Measurements from ENCODE around the gene BCL11B. TPM values are rescaled to one million over a fixed set of nuclear protein-coding genes. Genes with fewer than 3 reads are reported as not detected.

BCL11B gene
- polyA plus RNA-seq, 3 donors from 2014 or later, result 0.75 to 3.1 (median 1.0) TPM

DNA sequence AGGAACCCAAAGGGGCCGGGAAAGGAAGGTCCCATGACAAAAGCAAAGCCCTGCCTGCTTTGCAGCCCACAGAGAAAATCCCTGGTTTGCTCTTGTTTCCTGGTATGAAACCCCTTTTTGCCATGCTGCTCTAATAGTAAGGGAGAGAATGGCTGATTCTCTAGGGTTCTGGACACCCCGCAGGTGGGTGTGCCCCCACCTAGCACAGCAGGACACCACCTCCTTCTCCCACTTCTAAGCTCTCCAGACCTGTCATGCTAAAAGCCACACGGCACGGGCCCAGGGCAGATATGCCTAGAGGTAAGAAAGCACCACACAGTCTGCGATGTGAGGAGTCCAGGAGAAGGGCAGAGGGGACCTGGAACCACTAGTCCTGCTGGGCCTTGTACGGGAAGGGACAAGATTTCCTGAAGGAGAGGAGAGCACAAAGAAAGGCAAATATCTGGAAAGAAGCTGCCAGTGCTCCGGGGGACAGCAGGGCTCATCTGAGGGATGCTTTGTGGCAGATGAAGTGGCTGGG is 113.3 kb downstream of the BCL11B start:
- Mint-ChIP-seq H3K36me3 (peaks cover 0 to 8% (median 5%) of the 10 kb centered on the region in 3 donors), H3K9me3 (no peaks in the 10 kb centered on the region), H3K27me3 (ENCODE audit: low read depth in 3 of 3) (peaks cover 0 to 8% (median 0%) of the 10 kb centered on the region in 3 donors), H3K27ac (no peak overlapping the region), H3K4me1 (peaks cover 0 to 2% of the 10 kb centered on the region in 2 donors), H3K4me3 (no peak overlapping the region)
- DNase-seq, result no peak

- H3K4me1 Mint-ChIP-seq, result peaks cover 0 to 2% of the 10 kb centered on the region in 2 donors
- no peak overlapping the region for H3K4me3 Mint-ChIP-seq
- no peak overlapping the region for H3K27ac Mint-ChIP-seq
- H3K27me3 Mint-ChIP-seq (ENCODE audit: low read depth in 3 of 3), result peaks cover 0 to 6% (median 0%) of the 10 kb centered on the region in 3 donors
- H3K9me3 Mint-ChIP-seq, result no peaks in the 10 kb centered on the region
- DNase-seq, result no peak
- peaks cover 0 to 5% (median 4%) of the 10 kb centered on the region in 3 donors for H3K36me3 Mint-ChIP-seq
Measured at GRCh38 chr14:99158150-99158549, 113.8 kb downstream of the BCL11B start.

- no peaks in the 10 kb centered on the region for H3K9me3 Mint-ChIP-seq
- no peak overlapping the region for H3K27ac Mint-ChIP-seq
- H3K4me3 Mint-ChIP-seq, result no peak overlapping the region
- DNase-seq, result no peak
- peaks cover 0 to 2% of the 10 kb centered on the region in 2 donors for H3K4me1 Mint-ChIP-seq
- peaks cover 0 to 6% (median 0%) of the 10 kb centered on the region in 3 donors for H3K27me3 Mint-ChIP-seq (ENCODE audit: low read depth in 3 of 3)
- peaks cover 0 to 5% (median 3%) of the 10 kb centered on the region in 3 donors for H3K36me3 Mint-ChIP-seq
Measured at GRCh38 chr14:99157676-99158075, 114.3 kb downstream of the BCL11B start.

GRCh38 chr14:99157246-99157645 is 114.8 kb downstream of the BCL11B start:
- Mint-ChIP-seq H3K27ac (no peak overlapping the region), H3K36me3 (peaks cover 0 to 5% (median 3%) of the 10 kb centered on the region in 3 donors), H3K27me3 (ENCODE audit: low read depth in 3 of 3) (peaks cover 0 to 6% (median 0%) of the 10 kb centered on the region in 3 donors)

DNA sequence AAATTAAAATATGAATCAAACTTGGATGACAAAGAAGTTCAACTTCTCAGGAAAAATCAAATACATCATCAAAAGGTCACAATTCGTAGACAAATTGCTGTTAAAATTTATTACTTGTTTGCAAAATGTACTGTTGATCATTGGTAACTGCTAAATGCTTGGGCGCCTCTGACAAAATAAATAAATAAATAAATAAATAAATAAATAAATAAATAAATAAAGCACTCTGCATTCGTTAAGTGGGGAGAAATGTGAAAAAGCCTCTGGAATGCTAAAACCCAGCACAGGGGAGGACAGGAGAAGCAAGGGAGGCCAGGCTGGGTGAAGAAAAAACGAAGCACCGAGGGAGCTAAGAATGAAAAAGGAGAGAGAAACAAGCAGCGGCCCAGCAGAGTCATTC is 115.2 kb downstream of the BCL11B start:
- peaks cover 0 to 4% (median 0%) of the 10 kb centered on the region in 3 donors for H3K27me3 Mint-ChIP-seq (ENCODE audit: low read depth in 3 of 3)
- no peak overlapping the region for H3K27ac Mint-ChIP-seq
- no peaks in the 10 kb centered on the region for H3K9me3 Mint-ChIP-seq
- no peak for DNase-seq
- H3K4me3 Mint-ChIP-seq, result no peak overlapping the region
- peaks cover 0 to 5% (median 3%) of the 10 kb centered on the region in 3 donors for H3K36me3 Mint-ChIP-seq
- peaks cover 0 to 2% of the 10 kb centered on the region in 2 donors for H3K4me1 Mint-ChIP-seq

More at GRCh38 chr14:99157246-99157645, 114.8 kb downstream of the BCL11B start:
- Mint-ChIP-seq H3K4me1 (peaks cover 0 to 2% of the 10 kb centered on the region in 2 donors), H3K4me3 (no peak overlapping the region), H3K9me3 (no peaks in the 10 kb centered on the region)
- DNase-seq, result no peak

GRCh38 chr14:99156090-99156425 is 115.9 kb downstream of the BCL11B start:
- Mint-ChIP-seq H3K36me3 (peaks cover 0 to 3% (median 0%) of the 10 kb centered on the region in 3 donors), H3K4me1 (no peaks in the 10 kb centered on the region), H3K27me3 (ENCODE audit: low read depth in 3 of 3) (peaks cover 0 to 4% (median 0%) of the 10 kb centered on the region in 3 donors), H3K4me3 (no peak overlapping the region), H3K27ac (no peak overlapping the region), H3K9me3 (no peaks in the 10 kb centered on the region)
- no peak for DNase-seq

DNA sequence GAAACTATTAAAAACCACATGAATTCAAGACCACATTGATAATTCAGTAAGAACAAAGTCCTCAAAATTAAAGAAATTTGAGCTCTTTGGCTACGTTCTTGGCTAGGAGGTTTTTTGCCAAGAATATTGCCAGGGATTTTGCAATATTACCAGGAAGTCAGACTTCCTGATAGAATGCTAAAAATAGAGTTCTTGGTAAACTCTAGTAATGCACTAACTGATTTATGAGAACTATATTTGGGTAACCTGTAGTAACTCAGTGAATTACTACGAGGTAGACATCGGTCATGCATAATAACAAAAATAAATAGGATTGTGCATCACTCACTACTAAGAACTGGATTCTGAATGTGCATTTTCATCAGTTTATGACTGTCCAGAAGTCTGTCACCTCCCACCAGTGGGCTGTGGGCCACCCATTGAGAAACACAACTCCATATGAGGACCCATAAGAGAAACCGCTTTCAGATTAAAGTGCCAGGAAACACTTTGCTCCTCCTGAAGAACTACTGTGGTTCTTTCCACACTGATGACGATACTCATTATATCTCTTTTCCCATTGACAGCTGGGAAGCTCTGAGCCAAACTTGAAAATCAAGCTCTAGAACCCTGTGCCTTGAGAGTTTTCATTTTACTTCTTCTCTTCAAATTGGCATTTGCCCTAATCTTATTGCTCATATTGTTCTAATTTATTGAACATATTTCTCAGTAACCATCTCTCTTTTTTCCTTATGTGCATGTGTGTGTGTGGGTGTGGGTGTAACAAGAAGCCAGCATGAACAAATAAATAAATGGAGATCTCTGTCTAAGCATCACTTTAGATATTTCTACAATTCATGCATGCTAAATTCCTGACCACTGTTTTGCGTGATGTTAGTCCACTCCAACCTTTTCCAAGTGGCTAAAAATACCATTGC is 116.6 kb downstream of the BCL11B start:
- no peak for DNase-seq
- H3K36me3 Mint-ChIP-seq, result peaks cover 0 to 3% (median 0%) of the 10 kb centered on the region in 3 donors
- H3K27ac Mint-ChIP-seq, result no peak overlapping the region
- H3K27me3 Mint-ChIP-seq (ENCODE audit: low read depth in 3 of 3), result peaks cover 0 to 4% (median 0%) of the 10 kb centered on the region in 3 donors
- H3K4me3 Mint-ChIP-seq, result no peak overlapping the region
- H3K4me1 Mint-ChIP-seq, result no peaks in the 10 kb centered on the region
- no peaks in the 10 kb centered on the region for H3K9me3 Mint-ChIP-seq

DNA sequence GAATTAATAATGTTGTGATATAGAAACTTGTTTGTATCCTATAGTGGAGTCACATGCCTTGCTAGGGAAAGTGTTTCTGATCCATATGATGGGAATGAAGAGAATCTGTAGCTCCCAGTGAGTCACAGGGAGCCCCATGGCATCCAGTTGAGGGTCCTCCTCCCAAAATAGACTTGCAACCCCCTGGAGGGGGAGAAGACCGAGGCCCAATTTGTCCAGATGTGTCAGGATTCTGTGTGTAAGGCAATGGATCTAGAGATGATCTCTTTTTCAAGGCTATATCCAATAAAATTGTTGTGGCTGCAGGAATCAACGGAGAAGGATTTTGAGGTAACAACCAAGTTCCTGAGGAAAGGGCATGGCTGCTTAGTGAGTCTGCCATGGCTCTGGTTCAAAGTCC is 121.8 kb downstream of the BCL11B start:
- H3K27me3 Mint-ChIP-seq (ENCODE audit: low read depth in 3 of 3), result peaks cover 0 to 3% (median 0%) of the 10 kb centered on the region in 3 donors
- H3K36me3 Mint-ChIP-seq, result peaks cover 0 to 3% (median 0%) of the 10 kb centered on the region in 3 donors
- no peak for DNase-seq
- H3K27ac Mint-ChIP-seq, result no peak overlapping the region
- H3K9me3 Mint-ChIP-seq, result no peaks in the 10 kb centered on the region
- H3K4me3 Mint-ChIP-seq, result no peak overlapping the region
- H3K4me1 Mint-ChIP-seq, result no peaks in the 10 kb centered on the region

- Mint-ChIP-seq H3K4me1 (peaks cover 0 to 3% of the 10 kb centered on the region in 2 donors), H3K36me3 (no peaks in the 10 kb centered on the region), H3K4me3 (no peak overlapping the region), H3K9me3 (no peaks in the 10 kb centered on the region), H3K27me3 (ENCODE audit: low read depth in 3 of 3) (peaks cover 0 to 3% (median 0%) of the 10 kb centered on the region in 3 donors), H3K27ac (no peak overlapping the region)
- no peak for DNase-seq
Measured at GRCh38 chr14:99148861-99149610, 123.0 kb downstream of the BCL11B start.

GRCh38 chr14:99148131-99148530 is 123.9 kb downstream of the BCL11B start:
- no peaks in the 10 kb centered on the region for H3K9me3 Mint-ChIP-seq
- no peak overlapping the region for H3K4me3 Mint-ChIP-seq
- DNase-seq, result no peak
- no peak overlapping the region for H3K27ac Mint-ChIP-seq
- H3K27me3 Mint-ChIP-seq (ENCODE audit: low read depth in 3 of 3), result peaks cover 0 to 3% (median 0%) of the 10 kb centered on the region in 3 donors
- no peaks in the 10 kb centered on the region for H3K36me3 Mint-ChIP-seq
- peaks cover 0 to 3% of the 10 kb centered on the region in 2 donors for H3K4me1 Mint-ChIP-seq

- peaks cover 0 to 3% of the 10 kb centered on the region in 2 donors for H3K4me1 Mint-ChIP-seq
- H3K27me3 Mint-ChIP-seq (ENCODE audit: low read depth in 3 of 3), result peaks cover 0 to 3% (median 0%) of the 10 kb centered on the region in 3 donors
- H3K36me3 Mint-ChIP-seq, result no peaks in the 10 kb centered on the region
- no peak overlapping the region for H3K27ac Mint-ChIP-seq
- no peak for DNase-seq
- H3K4me3 Mint-ChIP-seq, result no peak overlapping the region
- no peaks in the 10 kb centered on the region for H3K9me3 Mint-ChIP-seq
Measured at GRCh38 chr14:99147366-99147740, 124.6 kb downstream of the BCL11B start.

GRCh38 chr14:99146616-99147365 is 125.2 kb downstream of the BCL11B start:
- Mint-ChIP-seq H3K36me3 (no peaks in the 10 kb centered on the region), H3K4me1 (peaks cover 0 to 3% of the 10 kb centered on the region in 2 donors), H3K9me3 (no peaks in the 10 kb centered on the region), H3K27me3 (ENCODE audit: low read depth in 3 of 3) (peaks cover 0 to 3% (median 1%) of the 10 kb centered on the region in 3 donors), H3K4me3 (no peak overlapping the region), H3K27ac (no peak overlapping the region)
- no peak for DNase-seq

DNA sequence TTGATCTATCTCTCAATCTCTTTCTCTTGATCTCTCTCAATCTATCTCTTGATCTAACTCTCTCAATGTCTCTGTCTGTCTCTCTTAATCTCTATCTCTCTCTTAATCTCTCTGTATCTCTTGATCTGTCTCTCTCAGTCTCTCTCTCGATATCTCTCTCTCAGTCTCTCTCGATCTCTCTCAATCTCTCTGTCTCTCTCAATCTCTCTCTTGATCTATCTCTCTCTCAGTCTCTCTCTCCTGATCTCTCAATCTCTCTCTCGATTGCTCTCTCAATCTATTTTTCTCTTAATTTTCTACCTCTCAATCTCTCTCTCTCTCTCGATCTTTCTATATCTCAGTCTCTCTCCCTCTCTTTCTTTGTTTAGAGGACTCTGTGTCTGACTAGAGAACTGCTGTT is 126.7 kb downstream of the BCL11B start:
- H3K9me3 Mint-ChIP-seq, result no peaks in the 10 kb centered on the region
- no peaks in the 10 kb centered on the region for H3K36me3 Mint-ChIP-seq
- H3K4me1 Mint-ChIP-seq, result peaks cover 0 to 3% of the 10 kb centered on the region in 2 donors
- DNase-seq, result no peak
- H3K27ac Mint-ChIP-seq, result no peak overlapping the region
- no peak overlapping the region for H3K4me3 Mint-ChIP-seq
- H3K27me3 Mint-ChIP-seq (ENCODE audit: low read depth in 3 of 3), result peaks cover 0 to 3% (median 2%) of the 10 kb centered on the region in 3 donors

Measured in immature natural killer cell (primary cell).